Stimulated activated CD4-positive, alpha-beta T cell treated with anti-CD3 and anti-CD28 coated beads, Interleukin-4, amount 100 ng/mL, for 4 hours (primary cell): ENCODE data around the gene GAS6.

Source experiments
- DNase-seq, 2 experiments: peaks; one replicate each; pipeline ENCODE4 v3.0.0-alpha.2; 2020

GAS6 gene

GRCh38 chr13:113786262-113786841 is 77.5 kb downstream of the GAS6 start:
- DNase-seq = no peak

- DNase-seq = no peak
Observed at GRCh38 chr13:113785051-113786010, 78.5 kb downstream of the GAS6 start.

GRCh38 chr13:113784645-113785024 is 79.2 kb downstream of the GAS6 start:
- DNase-seq = no peak

GRCh38 chr13:113783966-113784644 is 79.8 kb downstream of the GAS6 start:
- no peak for DNase-seq

DNA sequence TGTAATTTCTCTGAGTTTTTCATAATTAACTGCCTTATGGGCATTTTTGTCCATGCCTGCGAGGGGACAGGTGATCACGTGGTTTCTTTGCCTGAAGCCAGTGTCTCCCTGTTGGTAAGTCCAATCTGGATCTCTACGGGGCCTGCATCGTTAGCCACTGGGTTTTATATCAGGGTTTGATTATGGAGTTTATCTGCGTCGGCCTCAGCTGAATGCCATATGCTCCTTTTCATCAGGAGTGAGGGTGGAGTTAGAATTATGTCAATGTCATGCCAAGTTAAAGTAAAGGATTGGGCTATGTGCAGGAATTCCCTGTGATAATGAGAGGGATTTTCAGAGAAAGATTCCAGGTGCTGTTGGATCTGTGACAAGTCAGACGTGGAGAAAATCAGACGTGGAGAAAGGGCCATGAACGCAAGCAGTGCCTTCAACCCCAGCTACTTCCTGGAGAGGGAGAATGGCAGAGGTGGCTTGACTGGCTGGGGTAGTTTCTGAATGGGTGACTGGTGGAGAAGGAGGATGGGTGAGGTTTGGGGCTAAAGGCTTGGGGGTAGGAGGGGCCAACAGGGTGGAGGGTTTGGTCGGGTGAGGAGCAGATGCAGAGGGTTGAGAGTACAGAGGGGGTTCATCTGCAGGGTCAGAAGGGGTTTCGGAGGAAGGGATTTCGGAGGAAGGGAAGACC is 80.5 kb downstream of the GAS6 start:
- no peak for DNase-seq

- DNase-seq = no peak
Observed at GRCh38 chr13:113782472-113782871, 81.4 kb downstream of the GAS6 start.

DNA sequence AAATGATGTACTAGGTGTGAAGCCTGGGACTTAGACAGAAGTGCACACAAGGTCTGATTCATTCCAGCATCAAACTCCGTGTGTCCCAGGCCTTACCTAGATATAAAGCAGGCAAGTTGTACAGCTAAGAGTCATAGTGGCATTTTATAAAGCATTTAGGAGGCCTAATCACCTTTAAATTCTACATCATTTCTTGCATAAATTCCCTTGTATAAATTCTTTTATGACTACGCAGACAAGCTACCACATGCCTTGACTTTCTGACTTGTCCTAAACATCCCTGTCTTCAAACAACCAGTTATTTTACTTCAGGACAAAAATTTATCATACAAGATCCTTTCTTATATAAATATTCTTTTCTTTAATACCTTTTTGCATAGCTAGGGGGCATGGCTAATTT is 82.3 kb downstream of the GAS6 start:
- DNase-seq = no peak

GRCh38 chr13:113777311-113778260 is 86.3 kb downstream of the GAS6 start:
- no peak for DNase-seq

DNA sequence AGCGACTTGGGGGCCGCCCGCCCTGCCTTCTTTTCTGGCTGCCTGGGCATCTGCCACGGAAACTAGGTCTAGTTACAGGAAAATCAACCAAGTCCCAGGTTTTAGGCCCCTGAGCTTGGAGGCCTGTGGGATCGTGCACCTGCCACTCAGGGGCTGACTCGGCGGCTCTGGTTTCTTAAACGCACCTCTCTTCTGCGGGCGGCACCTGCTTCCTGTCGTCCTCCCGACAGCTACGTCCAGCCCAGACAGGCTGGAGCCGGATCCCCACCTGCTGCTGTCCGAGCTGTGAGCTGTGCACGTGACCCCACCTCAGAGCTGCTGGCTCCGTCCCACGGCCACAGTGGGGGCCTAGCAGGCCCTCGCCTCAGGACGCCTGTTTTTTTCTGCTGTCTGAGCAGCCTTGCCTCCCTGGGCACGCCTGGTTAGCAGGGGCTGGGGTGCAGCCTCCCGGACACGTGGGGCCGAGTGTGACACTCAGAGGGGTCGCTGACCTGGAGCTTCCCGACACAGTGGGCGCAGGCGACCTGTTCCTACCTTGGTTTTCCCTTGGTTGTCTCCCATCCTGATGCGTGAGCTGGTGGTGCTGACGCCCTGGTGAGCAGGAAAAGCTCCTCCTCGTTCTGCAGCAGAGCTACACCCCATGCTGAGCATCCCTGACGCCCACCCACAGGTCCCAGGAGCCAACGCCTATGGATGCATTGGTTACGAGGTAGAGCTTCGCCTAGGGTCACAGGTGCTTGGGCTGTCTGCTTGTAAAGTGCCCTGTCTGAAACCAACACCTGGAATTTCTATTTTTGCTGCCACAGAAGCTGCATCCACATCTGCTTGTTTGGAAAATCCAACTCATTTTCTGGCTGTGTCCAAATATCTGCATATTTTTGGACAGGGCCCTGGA is 87.4 kb downstream of the GAS6 start:
- DNase-seq = no peak

- no peak for DNase-seq
Observed at GRCh38 chr13:113775451-113776145, 88.3 kb downstream of the GAS6 start.

DNA sequence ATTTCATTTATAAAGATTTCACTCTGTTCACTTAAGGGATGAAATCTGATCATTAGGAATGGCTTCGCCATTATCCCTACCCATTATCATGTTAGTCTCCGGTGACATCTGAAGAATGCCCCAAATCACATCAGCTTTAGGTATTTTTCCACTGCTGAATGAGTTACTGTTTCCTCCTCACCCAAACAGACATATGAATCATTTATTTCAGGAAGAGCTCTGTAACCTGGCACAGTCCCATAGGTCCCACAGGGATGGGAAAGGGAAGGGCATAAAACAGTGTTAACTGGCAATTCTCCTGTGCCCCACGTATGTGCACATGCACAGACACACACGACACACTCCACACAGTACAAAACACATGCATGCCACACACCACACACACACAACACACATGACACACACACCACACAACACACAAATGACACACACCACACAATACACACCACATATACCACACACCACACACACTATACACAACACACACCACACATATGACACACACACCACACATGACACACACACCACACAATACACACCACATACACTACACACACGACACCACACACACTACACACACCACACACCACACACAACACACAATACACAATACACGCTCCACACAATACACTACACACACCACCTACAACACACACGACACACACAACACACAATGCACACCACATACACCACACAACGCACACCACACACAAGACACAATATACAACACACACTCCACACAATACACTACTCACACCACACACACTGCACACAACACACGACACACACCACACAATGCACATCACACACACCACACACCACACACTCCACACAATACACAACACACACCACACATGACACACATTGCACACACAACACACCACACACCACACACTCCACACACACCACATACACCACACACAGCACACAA is 89.4 kb downstream of the GAS6 start:
- DNase-seq = no peak

DNA sequence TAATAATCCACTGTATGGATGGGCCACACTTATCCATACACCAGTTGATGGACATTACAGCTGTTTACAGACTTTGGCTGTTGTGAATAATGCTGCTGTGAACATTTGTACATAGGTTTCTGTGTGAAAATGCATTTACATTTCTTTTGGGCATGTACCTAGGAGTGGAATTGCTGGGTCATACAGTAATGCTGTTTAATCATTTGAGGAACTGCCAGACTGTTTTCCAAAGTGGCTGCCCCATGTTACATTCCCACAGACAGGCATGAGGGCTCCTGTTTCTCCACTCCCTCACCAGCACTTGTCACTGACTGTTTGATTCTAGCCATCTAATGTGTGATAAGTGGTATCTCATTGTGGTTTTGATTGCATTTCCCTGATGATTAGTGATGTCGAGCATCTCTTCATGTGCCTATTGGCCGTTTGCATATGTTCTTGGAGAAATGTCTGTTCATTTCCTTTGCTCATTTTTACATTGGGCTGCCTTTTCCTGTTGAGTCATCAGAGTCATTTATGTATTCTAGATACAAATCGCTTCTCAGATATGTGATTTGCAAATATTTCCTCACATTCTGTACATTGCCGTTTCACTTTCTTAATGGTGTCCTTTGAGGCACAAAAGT is 92.1 kb downstream of the GAS6 start:
- no peak for DNase-seq

GRCh38 chr13:113770937-113771336 is 92.9 kb downstream of the GAS6 start:
- DNase-seq = no peak
